Activated CD4-positive, alpha-beta T cell treated with anti-CD3 and anti-CD28 coated beads for 24 hours (primary cell): Measurements from ENCODE around the gene PPM1B.
"Not testable (repeated sequence)": the region's sequence is repeated elsewhere in the genome, so short reads cannot be mapped to it uniquely, and the experiment has no call there.

Source experiments
- DNase-seq, 2 donors: peaks; one replicate each; pipeline ENCODE4 v3.0.0-alpha.2; 2020; ENCODE audit warnings: low read depth in 2 of 2

The PPM1B gene

DNA sequence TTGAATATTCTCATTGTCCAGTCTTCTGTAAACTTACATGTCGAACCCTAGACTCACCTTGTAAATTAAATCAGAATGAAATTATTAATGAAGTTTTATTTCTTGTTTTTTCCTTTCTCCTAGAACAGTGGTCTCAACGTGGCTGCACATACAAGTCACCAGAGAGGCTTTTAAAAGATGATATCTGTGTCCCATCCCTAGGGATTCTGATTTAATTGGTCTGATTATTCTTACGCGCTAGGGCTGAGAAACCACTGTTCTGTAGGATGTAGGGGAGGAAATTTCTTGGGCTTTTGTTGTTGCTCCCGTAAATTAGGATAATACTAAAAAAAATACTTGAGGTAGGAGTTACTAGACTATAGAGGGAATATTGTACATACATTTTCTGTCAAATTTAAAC lies 32.1 kb downstream of the PPM1B start:
- DNase-seq, result no peak

DNA sequence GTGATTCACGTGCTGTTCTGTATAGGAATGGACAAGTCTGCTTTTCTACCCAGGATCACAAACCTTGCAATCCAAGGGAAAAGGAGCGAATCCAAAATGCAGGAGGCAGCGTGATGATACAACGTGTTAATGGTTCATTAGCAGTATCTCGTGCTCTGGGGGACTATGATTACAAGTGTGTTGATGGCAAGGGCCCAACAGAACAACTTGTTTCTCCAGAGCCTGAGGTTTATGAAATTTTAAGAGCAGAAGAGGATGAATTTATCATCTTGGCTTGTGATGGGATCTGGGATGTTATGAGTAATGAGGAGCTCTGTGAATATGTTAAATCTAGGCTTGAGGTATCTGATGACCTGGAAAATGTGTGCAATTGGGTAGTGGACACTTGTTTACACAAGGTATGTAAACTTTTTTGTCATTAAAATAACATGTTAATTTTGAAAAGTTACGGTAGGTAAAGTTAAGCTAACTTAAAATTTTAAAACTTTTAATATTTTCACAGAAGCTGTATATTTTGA lies 33.0 kb downstream of the PPM1B start:
- no peak for DNase-seq

DNA sequence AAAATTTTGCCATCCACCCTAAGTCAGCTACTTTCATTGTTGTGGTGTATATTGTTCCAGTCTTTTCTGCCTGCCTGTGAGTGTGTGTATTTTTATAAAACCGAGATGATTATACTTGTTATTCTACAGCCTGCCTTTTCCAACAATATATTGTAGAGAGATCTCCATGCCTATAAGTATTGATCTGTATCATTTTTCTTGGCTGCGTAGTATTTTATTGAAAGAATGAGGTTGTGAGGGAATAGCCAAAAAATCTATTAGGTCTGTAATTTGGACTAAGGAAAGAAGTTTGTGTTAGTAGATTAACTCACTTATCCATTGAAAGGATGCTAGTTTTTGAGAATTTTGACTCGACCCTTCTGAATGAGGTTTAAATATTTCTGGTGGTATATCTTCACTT lies 34.9 kb downstream of the PPM1B start:
- no peak for DNase-seq

DNA sequence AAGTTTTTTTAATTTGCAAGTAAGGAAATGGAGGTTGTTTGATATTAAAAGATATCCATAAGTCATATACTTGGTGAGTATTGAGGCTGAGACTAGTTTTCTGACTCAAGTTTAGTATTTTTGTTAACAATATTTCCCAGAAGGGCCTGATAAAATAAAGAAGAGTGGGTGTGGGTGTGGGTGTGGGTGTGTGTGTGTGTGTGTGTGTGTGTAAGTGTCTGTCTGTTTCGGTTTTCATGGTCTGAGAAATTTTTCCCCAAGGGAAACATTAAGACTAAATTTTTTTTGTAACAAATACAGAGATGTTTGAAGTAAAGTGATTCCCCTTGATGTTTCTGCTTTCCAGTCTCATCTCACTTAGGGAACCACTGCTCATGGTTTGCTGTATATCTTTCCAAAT lies 36.5 kb downstream of the PPM1B start:
- peak in 1 of 2 donors; percentile 2 for DNase-seq

DNA sequence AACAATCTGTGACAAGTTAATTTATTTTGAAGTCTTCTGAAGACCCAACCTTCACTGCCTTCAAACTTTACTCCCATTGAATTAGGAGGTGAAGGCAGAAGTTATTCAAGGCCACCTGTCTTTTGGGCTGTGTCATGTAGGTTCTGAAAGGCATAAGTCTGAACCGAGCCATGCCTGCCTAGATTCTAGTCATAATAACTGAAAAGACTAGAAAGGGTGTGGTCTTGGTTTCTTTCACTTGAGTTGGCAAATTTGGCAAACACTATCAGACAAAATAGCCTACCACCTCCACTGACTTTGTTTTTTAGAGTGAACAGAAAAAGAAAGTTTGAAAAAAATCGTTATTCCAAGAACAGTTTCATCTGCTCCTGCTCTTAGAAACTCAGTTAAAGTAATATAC lies 38.4 kb downstream of the PPM1B start:
- DNase-seq, result no peak

DNA sequence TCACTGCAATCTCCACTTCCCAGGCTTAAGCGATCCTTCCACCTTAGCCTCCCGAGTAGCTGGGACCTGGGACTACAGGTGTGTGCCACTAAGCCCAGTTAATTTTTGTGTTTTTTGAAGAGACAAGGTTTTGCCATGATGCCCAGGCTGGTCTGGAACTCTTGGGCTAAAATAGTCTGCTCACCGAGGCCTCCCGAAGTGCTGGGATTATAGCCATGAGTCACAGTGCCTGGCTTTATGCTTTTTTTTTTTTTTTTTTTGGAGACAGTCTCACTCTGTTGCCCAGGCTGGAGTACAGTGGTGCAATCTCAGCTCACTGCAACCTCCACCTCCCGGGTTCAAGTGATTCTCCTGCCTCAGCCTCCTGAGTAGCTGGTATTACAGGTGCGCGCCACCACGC lies 39.0 kb downstream of the PPM1B start:
- not testable (repeated sequence) for DNase-seq

DNA sequence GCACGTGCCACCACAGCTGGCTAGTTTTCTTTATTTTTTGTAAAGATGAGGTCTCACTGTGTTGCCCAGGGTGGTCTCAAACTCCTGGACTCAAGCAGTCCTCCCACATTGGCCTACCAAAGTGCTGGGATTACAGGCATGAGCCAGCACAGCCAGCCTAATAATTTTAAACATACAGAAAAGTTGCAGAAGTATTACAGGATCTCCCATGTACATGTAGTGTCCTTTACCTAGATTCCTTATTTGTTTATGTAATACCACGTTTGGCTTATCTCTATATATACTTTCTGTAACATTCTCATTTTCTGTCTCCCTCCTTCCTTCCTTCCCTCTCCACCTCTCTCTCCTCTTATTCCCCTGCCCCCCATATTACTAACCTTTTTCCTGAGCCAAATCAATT lies 41.7 kb downstream of the PPM1B start:
- DNase-seq, result no peak

DNA sequence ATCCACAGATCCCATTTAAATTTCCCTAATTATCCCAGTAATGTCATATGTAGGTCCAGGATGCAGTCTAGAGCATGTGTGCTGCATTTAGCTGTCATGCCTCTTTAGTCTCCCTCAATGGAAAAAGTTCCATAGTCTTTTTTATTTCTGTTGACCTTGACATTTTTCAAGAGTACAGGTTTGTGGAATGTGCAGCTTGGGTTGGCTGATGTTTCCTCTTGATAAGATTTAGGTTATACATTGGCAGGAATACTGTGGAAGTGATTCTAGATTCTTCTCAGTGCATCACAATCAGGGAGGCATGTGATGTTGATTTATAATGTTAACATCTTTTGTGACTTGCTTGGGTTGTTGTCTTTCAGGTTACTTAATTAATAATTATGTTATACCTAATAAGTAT lies 42.5 kb downstream of the PPM1B start:
- no peak for DNase-seq

DNA sequence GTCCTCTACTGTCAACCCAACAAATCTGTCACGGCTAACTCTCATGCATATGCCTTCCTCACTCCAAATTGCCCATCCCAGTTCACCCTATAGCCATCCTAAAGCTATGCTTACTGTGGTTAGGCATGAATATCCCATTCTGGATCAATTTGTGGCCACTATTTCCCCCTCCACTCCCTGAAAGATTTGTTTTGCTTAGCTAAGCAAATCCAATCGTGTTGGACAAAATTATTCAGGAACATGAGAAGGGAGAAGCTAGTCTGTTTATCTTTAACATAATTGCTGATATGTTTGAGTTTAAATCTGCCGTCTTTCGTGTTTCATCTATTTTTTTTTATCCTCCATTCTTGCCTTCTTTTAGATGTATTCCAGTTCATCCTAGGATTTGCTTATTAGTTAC lies 43.6 kb downstream of the PPM1B start:
- DNase-seq, result no peak

DNA sequence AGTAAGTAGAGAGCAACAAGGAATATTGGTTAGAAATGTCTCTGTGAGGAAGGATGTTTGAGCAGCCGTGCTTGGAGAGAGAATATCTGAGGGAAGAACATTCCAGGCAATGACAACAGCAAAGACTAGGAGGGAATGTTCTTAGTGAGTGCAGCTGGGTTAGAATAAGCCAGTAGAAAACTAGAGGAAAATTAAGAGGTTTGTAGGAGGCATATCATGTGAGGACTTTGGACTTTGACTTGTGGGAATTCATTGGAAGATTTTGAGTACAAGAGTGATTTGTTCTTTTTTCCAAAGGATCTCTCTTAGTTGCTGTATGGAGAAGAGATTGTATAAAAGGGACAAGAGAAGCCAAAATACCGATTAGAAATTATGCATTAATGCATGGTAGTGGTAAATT lies 47.2 kb downstream of the PPM1B start:
- no peak for DNase-seq

DNA sequence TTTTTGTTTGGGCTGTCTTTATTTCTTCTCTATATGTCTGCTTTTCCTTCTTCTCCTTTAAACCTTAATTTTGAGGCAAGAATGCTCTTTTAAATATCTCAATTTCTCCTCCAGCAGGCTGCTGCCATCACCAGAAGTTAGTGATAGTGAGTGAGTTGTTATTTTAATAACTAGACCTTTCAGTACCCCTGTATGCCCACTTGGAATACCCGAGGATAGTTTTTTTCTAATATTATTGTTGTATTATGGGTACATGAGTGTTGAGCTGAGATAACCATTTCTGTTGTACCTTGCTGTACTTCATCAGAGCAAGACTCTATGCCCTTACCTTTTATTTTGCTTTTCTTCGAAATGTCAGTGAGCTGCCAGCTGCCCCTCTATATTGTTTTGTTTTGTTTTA lies 50.1 kb downstream of the PPM1B start:
- DNase-seq, result no peak

DNA sequence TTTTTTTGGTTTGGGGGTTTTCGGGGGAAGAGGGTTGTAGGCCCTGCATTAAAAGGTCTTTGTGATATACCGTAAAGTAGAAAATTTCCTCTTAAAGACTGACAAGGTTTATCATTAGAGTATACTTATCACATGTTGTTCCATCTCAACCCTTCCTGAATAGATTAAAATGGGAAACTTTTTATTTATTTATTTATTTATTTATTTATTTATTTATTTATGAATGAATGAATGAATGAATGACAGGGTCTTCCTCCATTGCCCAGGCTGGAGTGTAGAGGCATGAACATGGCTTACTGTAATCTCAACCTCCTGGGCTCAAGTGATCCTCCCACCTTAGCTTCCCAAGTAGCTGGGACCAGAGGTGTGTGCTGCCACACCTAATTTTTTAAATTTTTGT lies 58.1 kb downstream of the PPM1B start:
- DNase-seq, result no peak

DNA sequence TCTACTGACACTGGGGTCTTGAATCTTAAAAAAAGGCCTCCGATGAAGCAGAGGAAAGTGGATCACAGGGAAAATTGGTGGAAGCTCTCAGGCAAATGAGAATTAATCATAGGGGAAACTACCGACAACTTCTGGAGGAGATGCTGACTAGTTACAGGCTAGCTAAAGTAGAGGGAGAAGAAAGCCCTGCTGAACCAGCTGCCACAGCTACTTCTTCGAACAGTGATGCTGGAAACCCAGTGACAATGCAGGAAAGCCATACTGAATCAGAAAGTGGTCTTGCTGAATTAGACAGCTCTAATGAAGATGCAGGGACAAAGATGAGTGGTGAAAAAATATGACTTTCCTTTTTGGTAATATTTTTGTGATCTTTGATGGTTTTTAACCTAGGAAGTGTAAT lies 61.7 kb downstream of the PPM1B start:
- DNase-seq, result no peak

DNA sequence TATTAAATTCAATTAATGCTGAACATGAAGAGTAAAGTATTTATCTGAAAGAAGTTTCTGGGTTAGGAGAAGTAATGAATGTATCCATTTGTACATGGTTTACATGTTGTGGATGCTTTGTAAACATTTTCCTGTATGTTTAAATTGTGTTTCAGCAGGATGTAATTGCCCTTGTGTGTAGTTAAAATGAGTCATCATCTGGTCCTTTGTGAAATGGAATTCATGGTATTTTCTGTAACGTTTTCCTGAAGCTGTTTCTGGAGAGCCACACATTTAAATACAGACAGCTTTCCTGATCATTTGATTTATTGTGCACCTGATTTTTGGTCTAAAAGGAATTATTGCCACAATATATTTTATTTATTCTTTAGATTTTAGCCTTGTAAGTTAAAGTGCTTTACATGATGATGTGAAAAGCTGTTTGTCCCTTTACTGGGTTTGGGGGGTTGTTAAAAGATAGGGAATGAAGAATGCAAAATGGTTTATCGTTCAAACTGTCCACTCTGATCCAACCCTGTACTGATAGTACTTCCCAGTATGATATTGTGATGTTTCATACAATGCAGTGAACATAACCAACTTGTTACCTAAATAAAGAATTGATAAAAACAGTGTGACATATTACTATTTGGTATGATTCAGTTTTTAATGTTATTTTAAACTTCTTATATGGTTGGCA lies 64.9 kb downstream of the PPM1B start:
- DNase-seq, result no peak

DNA sequence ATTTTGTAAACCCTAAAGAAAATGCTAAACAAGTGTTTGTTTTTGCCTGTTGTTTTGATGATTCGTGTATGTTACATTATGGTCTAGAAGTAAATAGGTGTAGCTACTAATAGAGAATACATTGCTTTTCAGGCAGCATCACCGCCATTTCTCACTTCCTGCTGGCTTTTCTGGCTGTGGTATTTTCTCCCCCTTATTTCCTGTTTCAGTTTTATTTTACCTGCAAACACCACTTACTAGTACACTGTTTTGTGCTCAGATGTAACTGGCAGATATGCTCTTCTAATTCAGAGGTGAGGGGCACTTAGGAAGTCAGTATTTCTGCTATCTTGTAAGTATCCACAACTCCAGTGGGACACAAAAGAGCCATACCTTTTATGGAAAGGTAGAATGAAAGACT lies 68.5 kb downstream of the PPM1B start:
- no peak for DNase-seq

DNA sequence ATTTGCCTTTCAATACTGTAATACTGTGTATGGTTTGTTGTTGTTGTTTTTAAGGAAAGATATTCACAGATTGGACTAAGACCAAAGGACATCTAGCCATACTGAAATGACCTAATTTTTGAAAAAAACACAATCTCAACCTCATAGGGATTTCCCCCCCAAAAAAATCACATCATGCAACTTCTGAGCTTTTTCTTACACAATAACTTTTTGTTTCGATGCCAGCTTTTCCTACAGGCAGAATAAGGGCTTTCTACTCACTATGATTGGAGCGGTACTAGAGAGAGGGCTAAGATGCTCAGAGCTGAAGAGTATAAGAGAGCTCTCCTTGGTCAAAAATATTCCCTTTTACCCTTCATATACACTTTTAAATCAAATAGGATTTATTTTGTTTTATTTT lies 74.2 kb downstream of the PPM1B start:
- no peak for DNase-seq

DNA sequence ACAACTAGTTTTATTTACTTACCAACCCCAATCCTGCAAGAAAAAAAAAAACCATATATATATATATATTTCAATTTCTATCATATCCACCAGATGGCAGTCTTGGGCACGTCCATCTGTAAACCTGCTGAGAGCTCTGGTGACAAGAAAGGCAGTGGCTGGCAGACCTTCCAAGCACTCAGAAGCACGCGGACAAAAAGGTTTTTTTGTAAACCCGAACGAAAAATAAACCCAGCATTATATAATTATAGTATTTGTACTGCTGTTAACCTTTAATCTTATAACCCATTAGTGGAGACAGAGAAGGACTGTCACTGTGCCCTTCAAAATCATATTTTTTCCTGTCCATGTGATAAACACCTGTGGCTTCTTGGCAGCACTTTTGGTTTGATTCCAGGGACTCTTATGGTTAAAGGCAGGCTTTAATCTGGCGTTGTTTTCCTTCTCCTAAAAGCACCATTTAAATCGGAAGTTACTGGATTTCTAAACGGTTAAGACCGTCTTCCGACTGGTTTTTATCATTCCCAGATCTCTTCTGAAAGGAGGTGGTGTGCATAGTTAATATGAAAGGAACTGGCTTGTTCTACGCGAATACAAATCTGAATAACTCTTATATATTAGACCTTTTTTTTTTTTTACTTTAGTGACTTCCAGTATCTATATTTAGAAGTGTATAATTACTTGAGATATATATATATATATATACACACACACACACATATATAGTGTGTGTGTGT lies 75.6 kb downstream of the PPM1B start:
- peak; percentile 18 to 25 for DNase-seq

DNA sequence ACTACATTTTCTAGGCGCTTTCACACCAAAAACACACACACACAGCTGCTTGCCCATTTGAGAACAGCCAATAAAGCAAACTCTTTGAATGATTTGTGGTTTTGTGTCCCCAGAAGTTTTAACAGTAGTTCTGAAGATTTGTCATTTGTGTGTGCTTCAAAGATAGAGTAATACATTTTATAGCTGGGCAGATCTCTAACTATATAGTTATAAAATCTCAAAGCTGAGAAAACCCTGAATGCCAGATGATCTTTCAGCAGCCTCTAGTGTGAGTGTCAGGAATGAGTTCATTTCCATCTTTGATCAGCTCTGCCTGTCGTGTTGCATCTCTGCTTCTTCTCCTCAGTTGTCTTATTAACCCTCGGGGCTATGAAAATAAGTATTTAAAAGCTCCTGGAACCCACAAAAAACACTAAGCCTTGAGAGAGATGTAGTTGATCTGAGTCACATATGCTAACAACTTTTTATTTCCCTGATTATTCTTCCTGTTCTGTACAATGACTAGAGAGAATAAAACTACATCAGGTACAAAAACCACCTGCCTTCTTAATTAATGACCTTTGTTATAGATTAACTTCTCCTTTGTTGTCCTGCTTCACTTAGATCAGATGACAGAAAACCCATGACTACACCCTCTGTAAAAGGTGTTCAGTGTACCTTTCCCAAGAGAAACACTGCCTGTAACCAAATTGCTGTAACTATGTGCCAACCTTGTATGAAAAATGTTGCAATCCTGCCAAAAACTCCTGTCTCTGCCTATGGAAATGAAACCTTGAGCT lies 76.6 kb downstream of the PPM1B start:
- no peak for DNase-seq

DNA sequence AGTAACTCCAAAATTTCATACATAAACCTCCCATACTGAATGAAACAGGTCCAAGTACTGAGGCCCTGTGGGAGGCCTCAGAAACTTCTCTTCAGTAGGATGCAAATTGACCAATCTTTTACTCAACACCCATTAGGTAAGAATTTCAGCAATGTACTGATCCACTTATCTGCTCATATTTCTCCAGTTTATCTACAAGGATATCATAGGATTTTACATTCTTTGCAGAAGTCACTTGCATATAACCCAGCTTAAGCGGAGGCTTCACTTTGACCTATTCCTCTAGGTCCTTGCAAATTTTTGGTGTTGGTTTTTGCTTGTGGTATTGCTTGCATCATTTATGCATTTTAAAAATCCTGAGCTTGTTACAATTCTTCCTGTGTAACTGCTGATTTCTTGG lies 77.8 kb downstream of the PPM1B start:
- no peak for DNase-seq

DNA sequence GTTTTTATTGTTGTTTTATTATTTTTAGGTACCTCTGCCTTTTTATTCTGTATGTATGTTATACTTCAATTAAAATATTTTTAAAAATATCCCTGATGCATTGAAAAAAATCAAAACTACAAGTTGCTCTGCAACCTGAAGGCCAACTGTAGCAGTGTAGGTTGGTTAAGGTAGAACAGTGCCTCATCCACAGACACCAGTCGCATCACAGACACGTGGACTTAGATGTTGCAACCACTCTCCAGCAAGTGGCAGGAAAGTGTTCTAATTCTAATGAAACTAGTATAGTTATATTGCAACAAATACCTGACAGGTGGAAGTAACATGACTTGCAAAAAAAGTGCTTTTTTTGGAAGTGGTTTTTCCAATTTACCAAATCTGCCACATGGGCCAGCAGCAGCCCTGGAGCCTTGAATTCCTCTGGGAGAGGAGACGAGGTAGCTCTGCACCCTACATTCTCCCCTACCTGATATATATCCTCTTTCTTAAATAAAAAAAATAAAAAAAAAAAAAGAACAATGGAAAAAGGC lies 78.2 kb downstream of the PPM1B start:
- no peak for DNase-seq

DNA sequence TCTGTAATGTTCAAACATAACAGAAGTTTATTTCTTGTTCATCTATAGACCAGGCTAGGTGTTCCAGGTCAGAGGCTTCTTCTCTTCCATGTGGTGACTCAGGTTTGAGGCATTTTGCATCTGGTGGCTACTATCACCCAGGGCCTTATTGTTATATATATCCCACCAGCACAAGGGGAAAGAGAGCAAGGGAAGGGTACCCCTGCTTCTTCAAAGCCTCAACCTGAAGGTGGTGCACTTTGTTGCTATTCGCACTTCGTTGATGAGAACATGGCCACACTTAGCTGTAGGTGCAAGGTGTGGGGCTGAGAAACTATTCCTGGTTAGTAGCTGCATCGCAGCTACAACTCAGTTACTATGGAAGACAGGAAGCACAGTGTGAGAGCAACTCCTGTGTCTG lies 79.2 kb downstream of the PPM1B start:
- no peak for DNase-seq

DNA sequence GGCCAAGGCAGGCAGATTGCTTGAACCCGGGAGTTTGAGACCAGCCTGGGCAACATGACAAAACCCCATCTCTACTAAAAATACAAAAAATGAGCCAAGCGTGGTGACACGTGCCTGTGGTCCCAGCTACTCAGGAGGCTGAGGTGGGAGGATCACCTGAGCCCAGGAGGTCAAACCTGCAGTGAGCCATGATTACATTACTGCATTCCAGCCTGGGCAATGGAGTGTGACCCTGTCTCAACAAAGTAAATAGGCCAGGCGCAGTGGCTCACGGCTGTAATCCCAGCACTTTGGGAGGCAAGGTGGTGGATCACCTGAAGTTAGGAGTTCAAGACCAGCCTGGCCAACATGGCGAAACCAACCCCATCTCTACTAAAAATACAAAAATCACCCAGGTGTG lies 80.6 kb downstream of the PPM1B start:
- DNase-seq, result not testable (repeated sequence)
